Upper lobe of left lung (tissue), 6 donors: ENCODE measurements around the gene TTC7B. TPM values are rescaled to one million over a fixed set of nuclear protein-coding genes. Genes with fewer than 3 reads are reported as not detected.

Experiments used
- ATAC-seq, 2 donors: fragments of 200-7000 bp; cut with Tn5 transposase; one replicate each; pipeline ENCODE4 v1.9.1; 2022; ENCODE audit warnings: mild to moderate bottlenecking in 2 of 2, moderate library complexity in 2 of 2; ENCODE audit not compliant: low FRiP score in 2 of 2
- DNase-seq, 2 donors: peaks; one replicate each; pipeline ENCODE4 v3.0.0-alpha.2; 2019 to 2020
- H3K27ac ChIP-seq, 4 donors: fragments of 200-600 bp; sonication (generic); one replicate each; pipeline ENCODE4 v1.5.1; 2016 to 2019
- H3K27me3 ChIP-seq, 4 donors: fragments of 200-600 bp; sonication (generic); one replicate each; pipeline ENCODE4 v1.5.1; 2017 to 2019
- H3K36me3 ChIP-seq, 4 donors: fragments of 200-600 bp; sonication (generic); one replicate each; pipeline ENCODE4 v1.5.1; 2016 to 2019
- H3K4me1 ChIP-seq, 4 donors: fragments of 200-600 bp; sonication (generic); one replicate each; pipeline ENCODE4 v1.5.1; 2018 to 2019
- H3K4me3 ChIP-seq, 4 donors: fragments of 200-600 bp; sonication (generic); one replicate each; pipeline ENCODE4 v1.5.1; 2017 to 2019; ENCODE audit warnings: mild to moderate bottlenecking in 2 of 4, moderate library complexity in 1 of 4
- H3K9me3 ChIP-seq, 4 donors: fragments of 200-600 bp; sonication (generic); one replicate each; pipeline ENCODE4 v1.5.1; 2018 to 2019
- CTCF ChIP-seq, 6 experiments: fragments of 450-650 bp in 4 of 6; fragments of 200-600 bp in 2 of 6; sonication (generic) in 2 of 6; IDR thresholded peaks; one replicate each; pipeline ENCODE4 v1.5.1; 2016 to 2019; ENCODE audit warnings: antibody characterized with exemption in 6 of 6
- EP300 ChIP-seq, 4 donors: sonication (generic); formaldehyde crosslinking; IDR thresholded peaks; one replicate each; pipeline ENCODE4 v1.5.1; 2017; ENCODE audit warnings: antibody characterized with exemption in 4 of 4, control low read depth in 2 of 4
- POLR2A ChIP-seq, 4 donors: fragments of 450-650 bp; IDR thresholded peaks; one replicate each; pipeline ENCODE4 v1.5.1; 2016 to 2017; ENCODE audit warnings: antibody characterized with exemption in 4 of 4, mild to moderate bottlenecking in 2 of 4
- POLR2AphosphoS5 ChIP-seq, 2 donors: sonication (generic); formaldehyde crosslinking; IDR thresholded peaks; one replicate each; pipeline ENCODE4 v1.5.1; 2017; ENCODE audit warnings: antibody characterized with exemption in 2 of 2
- whole genome bisulfite sequencing, 2 donors: methylation state at CpG; one replicate each; pipeline ENCODE4 v1.1.5; 2017 to 2018; 5-methylcytosine and 5-hydroxymethylcytosine counted together
- total RNA-seq, 6 donors: library from RNA; depleted of rRNA in 4 of 6; stranded (reverse); fragments of >200 nt in 4 of 6; gene quantifications; one replicate each; pipeline versions ENCODE4 v1.1.0 to v1.2.1, GENCODE V29; 2016 to 2021
- donor health status: DM: no; HTN: no; CAD: no; lungs with moderate emphysema.
- donor health status: DM: no; HTN: yes; CAD: no; lungs with severe emphysema.

The TTC7B gene
- total RNA-seq, 6 donors from 2014 or later, result 13.5 to 87.3 (median 37.5) TPM

GRCh38 chr14:90676912-90677311 lies 139.3 kb downstream of the TTC7B start:
- ATAC-seq, result no peak
- Histone ChIP-seq H3K36me3 (peaks cover 0 to 16% (median 0%) of the 10 kb centered on the region in 4 donors), H3K27ac (no peak overlapping the region), H3K4me1 (peaks cover 0 to 7% (median 4%) of the 10 kb centered on the region in 4 donors), H3K27me3 (no peaks in the 10 kb centered on the region), H3K4me3 (no peak overlapping the region), H3K9me3 (no peaks in the 10 kb centered on the region)
- 81 to 92% methylated on average over 6 of the region's 6 CpGs for WGBS, 2 donors
- DNase-seq, result no peak
- no peak for TF ChIP-seq POLR2A (IDR thresholded peaks at IDR 0.05)
- no peak for TF ChIP-seq EP300 (IDR thresholded peaks at IDR 0.05)
- TF ChIP-seq POLR2AphosphoS5 (IDR thresholded peaks at IDR 0.05), result no peak
- no peak for TF ChIP-seq CTCF (IDR thresholded peaks at IDR 0.05)

GRCh38 chr14:90676356-90676755 lies 139.9 kb downstream of the TTC7B start:
- Histone ChIP-seq H3K9me3 (no peaks in the 10 kb centered on the region), H3K27me3 (no peaks in the 10 kb centered on the region), H3K27ac (no peak overlapping the region), H3K4me1 (peaks cover 0 to 7% (median 4%) of the 10 kb centered on the region in 4 donors), H3K36me3 (peaks cover 0 to 21% (median 0%) of the 10 kb centered on the region in 4 donors), H3K4me3 (no peak overlapping the region)
- TF ChIP-seq CTCF (IDR thresholded peaks at IDR 0.05), result no peak
- TF ChIP-seq EP300 (IDR thresholded peaks at IDR 0.05), result no peak
- no peak for TF ChIP-seq POLR2AphosphoS5 (IDR thresholded peaks at IDR 0.05)
- no peak for TF ChIP-seq POLR2A (IDR thresholded peaks at IDR 0.05)
- no peak for DNase-seq
- no peak for ATAC-seq
- 98 to 100% methylated on average over 5 to 7 of the region's 7 CpGs for WGBS, 2 donors

- H3K27me3 ChIP-seq, result no peaks in the 10 kb centered on the region
- H3K4me3 ChIP-seq, result no peak overlapping the region
- TF ChIP-seq POLR2AphosphoS5 (IDR thresholded peaks at IDR 0.05) (no peak), EP300 (IDR thresholded peaks at IDR 0.05) (no peak), CTCF (IDR thresholded peaks at IDR 0.05) (no peak), POLR2A (IDR thresholded peaks at IDR 0.05) (no peak)
- peak overlapping the region in 2 of 4 donors; percentile 40 to 47 for H3K27ac ChIP-seq
- WGBS, 2 donors, result 68 to 71% methylated on average over 7 of the region's 7 CpGs
- peaks cover 0 to 7% (median 4%) of the 10 kb centered on the region in 4 donors for H3K4me1 ChIP-seq
- H3K9me3 ChIP-seq, result no peaks in the 10 kb centered on the region
- peak in 1 of 2 donors; percentile 41 for DNase-seq
- ATAC-seq, result no peak
- H3K36me3 ChIP-seq, result peaks cover 0 to 25% (median 0%) of the 10 kb centered on the region in 4 donors
Observed at GRCh38 chr14:90675399-90675798, 140.8 kb downstream of the TTC7B start.

DNA sequence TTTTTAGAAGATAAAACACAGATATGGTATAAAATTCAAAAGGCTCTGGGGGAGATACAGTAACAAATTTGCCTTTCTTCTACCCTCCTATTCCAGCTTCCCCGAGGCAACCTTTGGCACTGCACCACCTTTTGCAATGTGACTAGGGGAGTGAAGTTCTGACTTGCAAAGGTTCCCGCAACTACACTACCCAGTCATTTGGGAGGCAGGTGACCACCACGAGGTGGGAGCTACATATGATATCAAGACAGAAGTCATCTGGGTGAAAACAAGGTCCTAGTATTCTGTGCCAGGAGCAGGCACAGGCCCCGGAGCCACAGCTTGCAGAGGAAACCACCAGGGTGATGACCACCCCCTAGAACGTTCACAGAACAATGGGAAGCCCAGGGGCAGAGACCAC lies 141.5 kb downstream of the TTC7B start:
- ATAC-seq, result no peak
- 84 to 86% methylated on average over 5 of the region's 5 CpGs for WGBS, 2 donors

More for the DNA sequence above, 141.5 kb downstream of the TTC7B start:
- TF ChIP-seq POLR2AphosphoS5 (IDR thresholded peaks at IDR 0.05) (no peak), POLR2A (IDR thresholded peaks at IDR 0.05) (no peak), CTCF (IDR thresholded peaks at IDR 0.05) (no peak), EP300 (IDR thresholded peaks at IDR 0.05) (no peak)
- Histone ChIP-seq H3K27me3 (no peaks in the 10 kb centered on the region), H3K9me3 (no peaks in the 10 kb centered on the region), H3K27ac (peak overlapping the region in 2 of 4 donors; percentile 7 to 47), H3K4me1 (peaks cover 0 to 7% (median 4%) of the 10 kb centered on the region in 4 donors), H3K4me3 (no peak overlapping the region), H3K36me3 (peaks cover 0 to 25% (median 0%) of the 10 kb centered on the region in 4 donors)
- DNase-seq, result no peak
